ENCODE results near the gene BPIFB4.

Gene BPIFB4

GRCh38 chr20:33062105-33062824 lies 17.2 kb upstream of the BPIFB4 start:
- DNase-seq, result no peak

- DNase-seq, result no peak
Measured at GRCh38 chr20:33062825-33063149, 16.7 kb upstream of the BPIFB4 start.

- DNase-seq, result no peak
Measured at GRCh38 chr20:33063271-33063670, 16.2 kb upstream of the BPIFB4 start.

- DNase-seq, result no peak
Measured at GRCh38 chr20:33064572-33065287, 14.7 kb upstream of the BPIFB4 start.

- no peak for DNase-seq
Measured at GRCh38 chr20:33065785-33066184, 13.7 kb upstream of the BPIFB4 start.

GRCh38 chr20:33067806-33068205 lies 11.6 kb upstream of the BPIFB4 start:
- no peak for DNase-seq

GRCh38 chr20:33068251-33068939 lies 11.0 kb upstream of the BPIFB4 start:
- no peak for DNase-seq

- DNase-seq, result no peak
Measured at GRCh38 chr20:33069673-33070072, 9.8 kb upstream of the BPIFB4 start.

- DNase-seq, result no peak
Measured at GRCh38 chr20:33070111-33071053, 9.1 kb upstream of the BPIFB4 start.

- DNase-seq, result no peak
Measured at GRCh38 chr20:33071198-33071597, 8.2 kb upstream of the BPIFB4 start.

GRCh38 chr20:33072362-33072761 lies 7.1 kb upstream of the BPIFB4 start:
- no peak for DNase-seq

- no peak for DNase-seq
Measured at GRCh38 chr20:33072813-33073212, 6.6 kb upstream of the BPIFB4 start.

GRCh38 chr20:33074675-33075074 lies 4.8 kb upstream of the BPIFB4 start:
- no peak for DNase-seq

GRCh38 chr20:33075281-33075680 lies 4.2 kb upstream of the BPIFB4 start:
- DNase-seq, result no peak

GRCh38 chr20:33076662-33077372 lies 2.6 kb upstream of the BPIFB4 start:
- DNase-seq, result no peak

GRCh38 chr20:33081411-33082154 lies 2.1 kb downstream of the BPIFB4 start:
- DNase-seq, result no peak

GRCh38 chr20:33082546-33082945 lies 3.1 kb downstream of the BPIFB4 start:
- no peak for DNase-seq

GRCh38 chr20:33083544-33084340 lies 4.3 kb downstream of the BPIFB4 start:
- no peak for DNase-seq

- no peak for DNase-seq
Measured at GRCh38 chr20:33084722-33085121, 5.3 kb downstream of the BPIFB4 start.

GRCh38 chr20:33086052-33086722 lies 6.7 kb downstream of the BPIFB4 start:
- no peak for DNase-seq

All from stimulated activated CD8-positive, alpha-beta memory T cell treated with anti-CD3 and anti-CD28 coated beads, Interleukin-4, amount 100 ng/mL, for 48 hours (primary cell).